Right lobe of liver (tissue), 4 donors: ENCODE data around the gene MACF1.

Experiments
- POLR2A ChIP-seq: fragments of 450-650 bp; IDR thresholded peaks from one replicate; pipeline ENCODE4 v1.6.1; 2017; ENCODE audit warnings: antibody characterized with exemption, mild to moderate bottlenecking
- TF ChIP-seq, protein P1 (sequence below), 4 donors: fragments of 200-600 bp in 3 of 4; fragments of 450-650 bp in 1 of 4; IDR thresholded peaks; one replicate each; pipeline versions ENCODE4 v1.5.1 to v1.8.0; 2016 to 2022; ENCODE audit warnings: antibody characterized with exemption in 4 of 4, mild to moderate bottlenecking in 2 of 4
- donor health status: DM: no; HTN: no; CAD: no.
- donor health status: DM: no; HTN: no; CAD: no.
- donor health status: DM: no; HTN: yes; CAD: no.

GRCh38 chr1:39381839-39382238 is 177.3 kb downstream of the MACF1 start:
- TF ChIP-seq, protein P1, sequence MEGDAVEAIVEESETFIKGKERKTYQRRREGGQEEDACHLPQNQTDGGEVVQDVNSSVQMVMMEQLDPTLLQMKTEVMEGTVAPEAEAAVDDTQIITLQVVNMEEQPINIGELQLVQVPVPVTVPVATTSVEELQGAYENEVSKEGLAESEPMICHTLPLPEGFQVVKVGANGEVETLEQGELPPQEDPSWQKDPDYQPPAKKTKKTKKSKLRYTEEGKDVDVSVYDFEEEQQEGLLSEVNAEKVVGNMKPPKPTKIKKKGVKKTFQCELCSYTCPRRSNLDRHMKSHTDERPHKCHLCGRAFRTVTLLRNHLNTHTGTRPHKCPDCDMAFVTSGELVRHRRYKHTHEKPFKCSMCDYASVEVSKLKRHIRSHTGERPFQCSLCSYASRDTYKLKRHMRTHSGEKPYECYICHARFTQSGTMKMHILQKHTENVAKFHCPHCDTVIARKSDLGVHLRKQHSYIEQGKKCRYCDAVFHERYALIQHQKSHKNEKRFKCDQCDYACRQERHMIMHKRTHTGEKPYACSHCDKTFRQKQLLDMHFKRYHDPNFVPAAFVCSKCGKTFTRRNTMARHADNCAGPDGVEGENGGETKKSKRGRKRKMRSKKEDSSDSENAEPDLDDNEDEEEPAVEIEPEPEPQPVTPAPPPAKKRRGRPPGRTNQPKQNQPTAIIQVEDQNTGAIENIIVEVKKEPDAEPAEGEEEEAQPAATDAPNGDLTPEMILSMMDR (IDR thresholded peaks at IDR 0.05), result no peak
- no peak for TF ChIP-seq POLR2A
